Measurements from ENCODE around the gene CPZ.

Gene CPZ

DNA sequence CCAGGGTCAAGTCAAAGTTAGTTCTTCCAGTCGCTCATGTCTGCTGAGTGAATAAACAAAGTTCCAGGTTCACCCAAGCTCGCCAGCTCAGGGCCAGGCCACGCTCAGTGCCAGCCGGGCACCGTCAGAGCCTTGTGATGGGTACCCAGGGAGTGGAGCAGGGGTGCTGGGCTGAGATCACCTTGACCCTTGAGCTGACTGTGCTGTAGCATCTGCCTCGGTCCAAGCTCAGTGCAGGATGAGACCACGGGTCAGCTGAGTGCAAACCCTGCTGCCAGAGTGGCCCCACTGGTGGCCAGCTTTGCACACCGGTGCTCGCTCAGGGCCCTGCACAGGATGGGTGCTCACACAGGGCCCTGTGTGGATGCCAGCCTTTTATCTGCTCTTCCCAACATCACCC is 4.3 kb downstream of the CPZ start:
- TF ChIP-seq WT1 (tag by site-specific recombination; IDR thresholded peaks at IDR 0.05), result no peak
- no peak for TF ChIP-seq ZNF654 (tag by site-specific recombination; IDR thresholded peaks at IDR 0.05; ENCODE audit: low read depth)
- TF ChIP-seq ZNF37A (tag by site-specific recombination; IDR thresholded peaks at IDR 0.05), result no peak
- TF ChIP-seq ZNF571 (tag by site-specific recombination; IDR thresholded peaks at IDR 0.05), result no peak
- TF ChIP-seq ZNF645 (tag by site-specific recombination; IDR thresholded peaks at IDR 0.05), result no peak
- TF ChIP-seq, protein P1, sequence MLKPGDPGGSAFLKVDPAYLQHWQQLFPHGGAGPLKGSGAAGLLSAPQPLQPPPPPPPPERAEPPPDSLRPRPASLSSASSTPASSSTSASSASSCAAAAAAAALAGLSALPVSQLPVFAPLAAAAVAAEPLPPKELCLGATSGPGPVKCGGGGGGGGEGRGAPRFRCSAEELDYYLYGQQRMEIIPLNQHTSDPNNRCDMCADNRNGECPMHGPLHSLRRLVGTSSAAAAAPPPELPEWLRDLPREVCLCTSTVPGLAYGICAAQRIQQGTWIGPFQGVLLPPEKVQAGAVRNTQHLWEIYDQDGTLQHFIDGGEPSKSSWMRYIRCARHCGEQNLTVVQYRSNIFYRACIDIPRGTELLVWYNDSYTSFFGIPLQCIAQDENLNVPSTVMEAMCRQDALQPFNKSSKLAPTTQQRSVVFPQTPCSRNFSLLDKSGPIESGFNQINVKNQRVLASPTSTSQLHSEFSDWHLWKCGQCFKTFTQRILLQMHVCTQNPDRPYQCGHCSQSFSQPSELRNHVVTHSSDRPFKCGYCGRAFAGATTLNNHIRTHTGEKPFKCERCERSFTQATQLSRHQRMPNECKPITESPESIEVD (tag by site-specific recombination; IDR thresholded peaks at IDR 0.05), result no peak
- no peak for TF ChIP-seq ZNF146 (tag by site-specific recombination; IDR thresholded peaks at IDR 0.05)
- TF ChIP-seq PATZ1 (tag by site-specific recombination; IDR thresholded peaks at IDR 0.05), result no peak
- Histone ChIP-seq H3K27ac (ENCODE audit: extremely low read depth, low read depth, low read length) (no peak overlapping the region), H3K4me3 (ENCODE audit: low read depth, low read length) (no peak overlapping the region), H3K9me3 (ENCODE audit: control insufficient read depth, insufficient read depth, low read depth, low read length) (no peaks in the 10 kb centered on the region), H3K36me3 (ENCODE audit: control insufficient read depth in 2 of 2, insufficient read depth in 1 of 2, low read length in 2 of 2) (no peaks in the 10 kb centered on the region), H3K4me1 (ENCODE audit: control insufficient read depth, insufficient read depth, low read length) (no peaks in the 10 kb centered on the region)
- CTCF ChIA-PET, result interaction anchor here (0.7 to 1.9 kb wide), 3 partner anchors 10 to 128 kb away, joined by 3 to 8 read pairs (median 8); no protein-coding TSS in a partner anchor
- POLR2A ChIA-PET, result no interaction called here

DNA sequence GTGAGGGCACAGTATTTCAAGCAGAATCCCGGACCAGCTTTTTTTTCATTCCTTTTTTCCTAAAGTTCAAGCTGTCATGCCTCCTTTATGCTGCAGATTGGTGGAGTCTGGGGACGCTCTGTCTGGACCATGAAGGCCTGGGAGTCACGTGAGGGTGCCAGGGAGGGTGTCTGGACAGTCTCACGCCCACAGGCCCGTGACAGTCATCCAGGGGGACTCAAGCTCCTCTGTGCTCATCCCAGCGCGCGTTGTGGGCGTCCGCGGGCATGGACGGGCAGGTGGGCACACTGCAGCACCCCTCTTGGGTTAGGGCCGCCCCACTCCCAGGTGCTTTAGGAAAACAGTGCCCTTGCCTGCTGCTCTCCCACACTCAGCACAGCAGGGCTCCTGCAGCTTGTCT is 4.8 kb downstream of the CPZ start:
- Histone ChIP-seq H3K9me3 (ENCODE audit: control insufficient read depth, insufficient read depth, low read depth, low read length) (no peaks in the 10 kb centered on the region), H3K36me3 (ENCODE audit: control insufficient read depth in 2 of 2, insufficient read depth in 1 of 2, low read length in 2 of 2) (no peaks in the 10 kb centered on the region), H3K4me3 (ENCODE audit: low read depth, low read length) (no peak overlapping the region), H3K27ac (ENCODE audit: extremely low read depth, low read depth, low read length) (no peak overlapping the region), H3K4me1 (ENCODE audit: control insufficient read depth, insufficient read depth, low read length) (no peaks in the 10 kb centered on the region)
- CTCF ChIA-PET, result interaction anchor here (1.4 to 1.9 kb wide), 2 partner anchors 10 to 129 kb away, joined by 8 read pairs; no protein-coding TSS in a partner anchor
- POLR2A ChIA-PET, result no interaction called here
- no peak for TF ChIP-seq HIC1 (tag by site-specific recombination; IDR thresholded peaks at IDR 0.05)
- TF ChIP-seq EGR2 (tag by site-specific recombination; IDR thresholded peaks at IDR 0.05; ENCODE audit: low read depth), result 0 out of 2 replicates have a peak, but pooled peaks have one; percentile 7

DNA sequence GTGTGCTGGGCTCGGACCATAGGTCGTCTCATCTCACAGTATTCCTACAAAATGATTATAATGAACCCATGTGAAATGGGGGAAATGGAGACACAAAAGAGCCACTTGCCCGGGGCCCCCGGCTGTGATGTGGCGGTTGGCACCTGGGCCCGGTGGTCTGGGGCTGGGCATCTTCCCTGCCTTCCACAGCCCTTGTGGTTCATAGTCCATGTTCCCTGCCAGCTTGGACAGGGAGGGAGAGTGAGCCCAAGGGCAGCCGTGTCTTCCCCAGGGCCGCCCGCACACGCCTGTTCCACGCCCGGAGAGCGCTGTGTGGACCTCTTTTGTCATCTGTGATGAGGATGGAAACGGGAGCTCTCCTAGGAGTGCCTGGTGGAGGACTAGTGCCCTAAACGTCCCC is 5.2 kb downstream of the CPZ start:
- H3K4me3 ChIP-seq (ENCODE audit: low read depth, low read length), result no peak overlapping the region

More for the DNA sequence above, 5.2 kb downstream of the CPZ start:
- POLR2A ChIA-PET, result no interaction called here
- Histone ChIP-seq H3K27ac (ENCODE audit: extremely low read depth, low read depth, low read length) (no peak overlapping the region), H3K9me3 (ENCODE audit: control insufficient read depth, insufficient read depth, low read depth, low read length) (no peaks in the 10 kb centered on the region), H3K4me1 (ENCODE audit: control insufficient read depth, insufficient read depth, low read length) (no peaks in the 10 kb centered on the region), H3K36me3 (ENCODE audit: control insufficient read depth in 2 of 2, insufficient read depth in 1 of 2, low read length in 2 of 2) (no peaks in the 10 kb centered on the region)
- TF ChIP-seq ZNF354C (tag by site-specific recombination; IDR thresholded peaks at IDR 0.05; ENCODE audit: borderline replicate concordance, low read depth) (no peak), ZNF701 (tag by site-specific recombination; IDR thresholded peaks at IDR 0.05) (no peak), ZBTB1 (tag by site-specific recombination; IDR thresholded peaks at IDR 0.05) (no peak), MZF1 (tag by site-specific recombination; IDR thresholded peaks at IDR 0.05; ENCODE audit: borderline replicate concordance) (no peak), ZNF341 (tag by site-specific recombination; IDR thresholded peaks at IDR 0.05; ENCODE audit: low read depth) (no peak)
- CTCF ChIA-PET, result interaction anchor here (1.4 to 1.9 kb wide), 2 partner anchors 9 to 129 kb away, joined by 8 read pairs; no protein-coding TSS in a partner anchor

All from HEK293 (cell line).